ENCODE measurements around the gene SDR42E1.
"Not testable (repeated sequence)": the region's sequence is repeated elsewhere in the genome, so short reads cannot be mapped to it uniquely, and the experiment has no call there.

The SDR42E1 gene

DNA sequence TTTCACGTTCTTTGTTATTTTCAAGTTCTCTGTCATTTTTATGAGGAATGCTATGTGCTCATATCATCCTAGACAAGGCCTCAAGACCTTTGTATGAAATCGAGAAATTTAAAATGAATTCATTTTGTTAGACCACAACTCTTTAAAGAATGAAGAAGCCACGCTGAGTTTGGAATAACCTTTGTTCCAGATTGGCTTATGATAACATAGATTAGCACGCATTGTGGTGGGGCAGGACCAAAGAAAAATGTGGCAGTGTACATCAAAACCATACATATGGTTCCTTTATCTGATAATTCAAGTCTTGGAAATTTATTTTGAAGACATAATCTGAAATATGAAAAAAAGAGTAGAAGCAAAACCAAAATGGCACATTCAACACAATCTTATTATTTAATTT lies 26.0 kb upstream of the SDR42E1 start:
- DNase-seq, result no peak

- DNase-seq, result no peak
Measured at GRCh38 chr16:82034981-82035612, 23.8 kb upstream of the SDR42E1 start, which contains the start of gene HSD17B2. TSS of gene HSD17B2 (plus strand) at chr16:82035253. CDS start at chr16:82035425, 172 bp downstream.

DNA sequence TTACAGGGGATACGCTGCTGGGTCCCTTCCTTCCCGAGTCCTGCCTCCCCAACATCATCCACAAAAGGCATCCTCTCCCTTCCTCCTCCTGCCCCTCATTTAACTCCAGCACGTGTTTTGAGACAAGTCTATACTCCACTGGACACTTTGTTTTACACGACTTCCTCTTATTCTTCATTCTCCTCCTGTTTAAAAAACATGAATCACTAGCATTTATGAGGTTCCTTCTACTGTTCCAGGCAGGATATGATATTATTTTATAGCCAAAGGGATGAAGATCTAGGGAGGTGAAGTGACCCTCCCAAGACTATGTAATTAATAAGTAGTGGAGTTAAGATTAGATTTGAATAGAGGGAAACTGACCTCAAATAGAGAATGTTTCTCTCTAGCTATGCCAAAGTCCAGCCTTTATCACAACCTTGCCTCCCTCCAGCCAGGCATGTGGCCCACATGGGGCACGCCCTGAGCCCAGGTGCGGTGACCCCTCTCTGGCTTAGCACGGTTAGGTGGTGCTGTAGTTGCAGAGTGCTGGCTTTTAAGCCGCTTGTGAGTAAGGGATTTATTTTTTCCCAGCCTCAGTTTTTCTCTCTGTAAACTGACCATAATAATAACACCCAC lies 22.5 kb upstream of the SDR42E1 start:
- no peak for DNase-seq

DNA sequence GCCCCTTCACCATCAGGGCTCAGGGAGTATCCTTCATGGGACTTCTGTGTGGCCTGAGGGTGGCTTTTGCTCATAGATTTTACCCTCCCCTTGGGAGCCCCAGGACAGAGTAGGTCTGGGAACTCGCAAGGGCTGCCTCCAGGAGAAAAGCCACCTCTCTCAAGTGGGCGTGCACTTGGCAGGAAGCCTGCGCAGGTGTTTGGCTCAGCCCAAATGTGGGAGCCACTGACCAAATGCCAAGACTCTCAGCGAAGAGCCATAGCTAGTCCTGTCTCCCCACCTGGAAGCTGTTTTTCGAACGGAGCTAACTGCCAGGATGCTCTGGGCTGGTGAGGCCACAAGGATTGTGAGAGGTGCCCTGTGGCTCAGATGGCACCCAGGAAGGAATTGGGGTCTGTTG lies 21.7 kb upstream of the SDR42E1 start:
- DNase-seq, result no peak

DNA sequence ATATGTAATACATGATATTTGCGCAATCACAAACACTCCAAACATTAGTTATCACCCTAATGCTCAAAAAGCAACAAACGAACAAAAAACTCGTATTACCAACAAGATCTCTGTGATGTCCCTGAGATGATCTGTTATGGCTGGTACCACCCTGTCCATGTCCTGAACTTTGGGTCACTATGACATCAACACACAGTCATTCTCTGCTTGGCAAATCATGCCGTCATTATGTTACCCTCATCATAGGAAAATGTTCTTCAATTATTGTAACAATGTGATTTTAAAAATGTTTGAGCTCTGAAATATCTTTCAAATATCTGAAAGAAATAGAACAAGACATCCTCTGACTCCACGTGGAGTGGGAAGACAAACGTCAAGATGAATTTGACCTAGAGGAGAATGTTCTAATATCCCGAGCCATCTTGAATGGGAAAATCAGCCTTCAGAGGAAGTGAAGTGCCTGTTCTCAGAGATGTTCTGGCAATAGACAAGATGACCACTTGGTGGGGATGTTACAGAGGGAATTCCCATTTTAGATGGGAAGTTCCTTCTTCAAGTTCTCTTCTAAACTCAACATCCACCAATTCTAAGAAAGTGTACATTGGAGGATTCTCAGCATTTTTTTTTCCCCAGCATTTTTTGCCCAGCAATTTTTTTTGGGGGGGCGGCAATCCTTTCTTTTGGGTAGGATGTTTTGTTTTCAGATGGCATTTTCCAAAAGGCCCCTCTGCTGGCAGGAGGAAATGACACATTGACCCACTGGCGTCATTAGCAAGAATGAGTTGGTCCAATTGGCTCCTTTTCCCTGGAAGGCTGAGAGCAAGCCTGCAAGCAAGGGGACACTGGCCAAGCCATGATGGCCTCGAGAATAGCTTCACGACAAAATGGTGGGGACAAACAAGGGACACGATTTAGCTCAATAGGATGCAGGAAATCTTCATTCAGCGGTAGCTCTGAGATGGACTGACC lies 20.1 kb upstream of the SDR42E1 start:
- no peak for DNase-seq

DNA sequence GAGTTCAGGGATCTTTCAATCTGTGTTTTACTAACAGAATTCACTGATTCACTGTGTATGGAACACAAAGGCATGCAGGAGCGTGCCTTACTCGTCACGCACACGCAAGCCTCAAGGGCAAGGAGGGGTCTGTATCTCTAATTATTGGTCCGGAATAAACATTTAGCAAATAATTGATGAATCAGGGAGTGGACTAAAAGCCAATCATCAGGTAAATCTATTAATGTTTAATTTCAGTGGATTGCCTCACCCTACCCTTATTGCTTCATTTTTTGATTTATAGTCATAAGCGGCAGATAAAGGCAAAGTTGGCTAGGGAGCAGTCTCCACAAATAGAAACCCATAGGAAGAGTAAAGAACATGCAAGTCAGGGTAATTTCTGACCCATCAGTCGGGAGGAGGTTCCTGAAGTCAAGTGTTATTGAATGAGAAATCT lies 16.4 kb upstream of the SDR42E1 start:
- DNase-seq, result no peak

DNA sequence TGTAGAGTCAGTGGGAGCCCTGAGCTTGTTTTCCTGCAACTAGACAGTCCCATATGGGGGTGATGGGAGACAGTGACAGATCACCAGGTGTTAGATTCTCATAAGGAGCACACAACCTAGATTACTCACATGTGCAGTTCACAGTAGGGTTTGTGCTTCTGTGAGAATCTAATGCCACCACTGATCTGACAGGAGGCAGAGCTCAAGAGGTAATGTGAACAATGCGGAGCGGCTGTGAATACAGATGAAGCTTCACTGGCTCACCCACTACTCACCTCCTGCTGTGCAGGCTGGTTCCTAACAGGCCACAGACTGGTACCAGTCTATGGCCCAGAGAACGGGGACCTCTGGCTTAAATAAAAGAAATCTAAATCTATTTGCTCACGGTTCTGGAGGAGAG lies 13.6 kb upstream of the SDR42E1 start:
- DNase-seq, result no peak

- DNase-seq, result no peak
Measured at GRCh38 chr16:82024316-82024715, 13.0 kb upstream of the SDR42E1 start.

GRCh38 chr16:82023206-82023605 lies 11.9 kb upstream of the SDR42E1 start:
- no peak for DNase-seq

DNA sequence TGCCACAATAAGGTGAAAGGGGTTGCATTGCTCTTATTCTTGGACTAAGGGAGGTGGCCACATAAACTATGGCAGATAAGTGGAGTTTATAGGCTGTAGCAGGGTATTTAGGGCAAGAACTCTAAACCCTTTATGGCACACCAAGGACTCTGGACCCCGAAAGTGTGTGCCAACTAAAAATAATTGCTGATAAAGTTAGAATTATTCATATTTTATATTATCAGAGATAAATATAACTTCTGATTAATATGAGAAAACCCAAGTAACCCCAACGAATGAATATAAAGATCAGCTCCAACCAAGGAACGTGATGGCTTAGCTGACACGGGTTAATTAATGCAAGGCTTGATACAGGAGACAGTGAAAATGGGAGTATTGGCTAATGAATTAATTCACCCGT lies 8.8 kb upstream of the SDR42E1 start:
- DNase-seq, result no peak

- no peak for DNase-seq
Measured at GRCh38 chr16:82019535-82019934, 8.3 kb upstream of the SDR42E1 start.

DNA sequence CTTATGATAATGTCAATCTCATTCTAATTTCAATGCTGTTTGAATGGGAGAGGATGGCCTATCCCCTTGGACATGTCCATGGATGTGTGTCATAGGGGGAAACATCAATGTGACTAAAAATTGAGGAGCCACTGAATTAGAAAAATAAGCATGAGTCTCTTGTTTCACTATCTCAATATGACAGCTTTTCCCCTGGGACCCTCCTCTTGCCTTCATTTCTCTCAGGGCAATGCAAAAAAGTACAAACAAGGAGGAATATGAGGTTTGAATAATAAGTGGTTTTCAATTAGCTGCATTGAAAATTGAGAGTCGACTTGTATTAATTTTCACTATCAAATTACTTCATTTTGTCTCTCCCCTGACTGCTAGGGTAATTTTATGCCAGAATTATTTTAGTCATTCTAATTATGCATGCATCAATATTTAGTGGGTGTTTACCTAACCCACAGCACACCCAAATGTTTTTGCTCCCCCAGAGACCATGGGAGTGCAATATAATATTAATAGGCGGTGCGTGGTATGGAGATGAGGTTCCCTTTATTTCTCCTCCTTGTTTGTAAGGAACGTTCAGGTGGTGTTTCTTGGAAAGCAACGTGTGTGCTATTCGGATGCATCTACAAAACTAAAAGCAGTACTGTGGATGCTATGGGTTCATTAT lies 6.8 kb upstream of the SDR42E1 start:
- DNase-seq, result no peak

- no peak for DNase-seq
Measured at GRCh38 chr16:82016964-82017363, 5.7 kb upstream of the SDR42E1 start.

DNA sequence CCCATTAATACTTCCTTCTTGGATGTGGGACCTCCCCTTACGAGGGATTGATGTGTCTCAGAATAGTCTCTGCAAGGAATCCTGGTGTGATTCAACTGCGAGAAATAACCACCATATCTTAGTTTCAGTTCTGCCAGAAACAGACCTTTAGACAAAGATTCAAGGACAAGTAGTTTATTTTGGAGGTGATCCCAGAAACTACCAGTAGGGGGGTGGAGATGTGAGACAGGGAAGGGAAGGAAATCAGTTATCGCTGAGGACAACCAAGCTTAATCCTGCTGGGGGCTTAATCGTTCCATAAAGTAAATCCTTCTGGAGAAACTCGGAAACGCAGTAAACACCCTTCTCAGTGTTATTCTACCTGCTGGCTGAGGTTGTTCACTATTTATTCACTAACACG lies 5.0 kb upstream of the SDR42E1 start:
- no peak for DNase-seq

GRCh38 chr16:82013139-82013538 lies 1.9 kb upstream of the SDR42E1 start:
- DNase-seq, result no peak

DNA sequence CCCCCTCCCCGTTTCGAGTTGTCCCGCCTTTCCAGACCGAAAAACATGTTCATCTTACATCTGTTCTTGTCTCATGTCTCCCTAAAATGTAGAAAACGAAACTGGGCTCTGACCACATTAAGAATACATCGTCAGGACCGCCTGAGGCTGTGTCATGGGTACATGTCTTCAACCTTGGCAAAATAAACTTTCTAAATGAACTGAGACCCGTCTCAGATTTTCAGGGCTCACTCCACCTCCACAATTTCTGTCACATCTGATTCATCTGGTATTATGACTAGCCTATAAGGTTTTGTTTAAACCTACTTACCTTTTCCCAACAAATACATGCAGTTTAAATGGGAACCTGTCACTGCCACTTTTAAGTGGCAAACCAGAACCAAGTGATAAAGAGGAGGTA lies 621 bp downstream of the SDR42E1 start:
- DNase-seq, result no peak

- not testable (repeated sequence) for DNase-seq
Measured at GRCh38 chr16:82009789-82010188, 1.5 kb downstream of the SDR42E1 start.

DNA sequence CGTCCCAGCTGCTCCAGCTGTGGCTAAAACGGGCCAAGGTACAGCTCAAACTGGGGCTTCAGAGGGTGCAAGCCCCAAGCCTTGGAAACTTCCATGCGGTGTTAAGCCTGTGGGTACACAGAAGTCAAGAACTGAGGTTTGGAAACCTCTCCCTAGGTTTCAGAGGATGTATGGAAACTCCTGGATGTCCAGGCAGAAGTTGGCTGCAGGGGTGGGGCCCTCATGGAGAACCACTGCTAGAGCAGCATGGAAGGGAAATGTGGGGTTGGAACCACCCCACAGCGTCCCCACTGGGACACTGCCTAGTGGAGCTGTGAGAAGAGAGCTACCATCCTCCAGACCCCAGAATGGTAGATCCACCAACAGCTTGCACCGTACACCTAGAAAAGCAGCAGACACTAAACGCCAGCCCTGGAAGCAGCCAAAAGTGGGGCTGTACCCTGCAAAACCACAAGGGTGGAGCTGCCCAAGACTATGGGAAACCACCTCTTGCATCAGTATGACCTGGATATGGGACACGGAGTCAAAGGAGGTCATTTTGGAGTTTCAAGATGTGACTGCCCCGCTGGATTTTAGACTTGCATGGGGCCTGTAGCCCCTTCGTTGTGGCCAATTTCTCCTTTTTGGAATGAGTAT lies 2.2 kb downstream of the SDR42E1 start:
- no peak for DNase-seq

DNA sequence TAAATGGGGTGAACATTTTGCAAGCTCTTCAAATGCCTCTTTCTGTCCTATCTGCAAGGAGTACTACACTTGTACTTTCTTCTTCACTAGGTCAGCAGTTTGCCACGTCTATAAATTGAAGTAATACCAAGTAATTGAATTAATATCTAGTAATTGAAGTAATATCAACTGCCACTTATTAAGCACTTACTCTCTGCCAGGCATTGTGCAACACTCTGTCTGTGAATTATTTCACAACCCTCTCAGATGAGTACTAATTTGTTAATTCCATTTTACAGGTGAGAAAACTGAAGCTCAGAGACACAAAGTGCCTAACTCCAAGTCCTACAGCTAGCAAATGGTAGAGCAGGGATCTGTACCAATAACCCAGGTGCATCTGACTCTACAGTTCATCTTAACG lies 4.1 kb downstream of the SDR42E1 start:
- DNase-seq, result no peak

- no peak for DNase-seq
Measured at GRCh38 chr16:82006036-82006435, 5.2 kb downstream of the SDR42E1 start.

- DNase-seq, result no peak
Measured at GRCh38 chr16:82005027-82005830, 6.0 kb downstream of the SDR42E1 start.

- no peak for DNase-seq
Measured at GRCh38 chr16:82004601-82005000, 6.7 kb downstream of the SDR42E1 start.

Measured in activated CD4-positive, alpha-beta T cell treated with anti-CD3 and anti-CD28 coated beads, Interleukin-2, amount 50 U/mL, for 1 hour (primary cell).